ENCODE measurements around the gene MOB3A. TPM values are rescaled to one million over a fixed set of nuclear protein-coding genes. Genes with fewer than 3 reads are reported as not detected.
A peak's percentile ranks its signal among the peaks of the same experiment; 100 is the strongest.
"Not testable (repeated sequence)": the region's sequence is repeated elsewhere in the genome, so short reads cannot be mapped to it uniquely, and the experiment has no call there.

The MOB3A gene
- total and polyA plus RNA-seq, 2 of the 13 experiments (the other 11 are each of a cell fraction or from before 2014, with no cell fraction given) = 3.5 to 17.8 TPM

- TF ChIP-seq, protein P1, sequence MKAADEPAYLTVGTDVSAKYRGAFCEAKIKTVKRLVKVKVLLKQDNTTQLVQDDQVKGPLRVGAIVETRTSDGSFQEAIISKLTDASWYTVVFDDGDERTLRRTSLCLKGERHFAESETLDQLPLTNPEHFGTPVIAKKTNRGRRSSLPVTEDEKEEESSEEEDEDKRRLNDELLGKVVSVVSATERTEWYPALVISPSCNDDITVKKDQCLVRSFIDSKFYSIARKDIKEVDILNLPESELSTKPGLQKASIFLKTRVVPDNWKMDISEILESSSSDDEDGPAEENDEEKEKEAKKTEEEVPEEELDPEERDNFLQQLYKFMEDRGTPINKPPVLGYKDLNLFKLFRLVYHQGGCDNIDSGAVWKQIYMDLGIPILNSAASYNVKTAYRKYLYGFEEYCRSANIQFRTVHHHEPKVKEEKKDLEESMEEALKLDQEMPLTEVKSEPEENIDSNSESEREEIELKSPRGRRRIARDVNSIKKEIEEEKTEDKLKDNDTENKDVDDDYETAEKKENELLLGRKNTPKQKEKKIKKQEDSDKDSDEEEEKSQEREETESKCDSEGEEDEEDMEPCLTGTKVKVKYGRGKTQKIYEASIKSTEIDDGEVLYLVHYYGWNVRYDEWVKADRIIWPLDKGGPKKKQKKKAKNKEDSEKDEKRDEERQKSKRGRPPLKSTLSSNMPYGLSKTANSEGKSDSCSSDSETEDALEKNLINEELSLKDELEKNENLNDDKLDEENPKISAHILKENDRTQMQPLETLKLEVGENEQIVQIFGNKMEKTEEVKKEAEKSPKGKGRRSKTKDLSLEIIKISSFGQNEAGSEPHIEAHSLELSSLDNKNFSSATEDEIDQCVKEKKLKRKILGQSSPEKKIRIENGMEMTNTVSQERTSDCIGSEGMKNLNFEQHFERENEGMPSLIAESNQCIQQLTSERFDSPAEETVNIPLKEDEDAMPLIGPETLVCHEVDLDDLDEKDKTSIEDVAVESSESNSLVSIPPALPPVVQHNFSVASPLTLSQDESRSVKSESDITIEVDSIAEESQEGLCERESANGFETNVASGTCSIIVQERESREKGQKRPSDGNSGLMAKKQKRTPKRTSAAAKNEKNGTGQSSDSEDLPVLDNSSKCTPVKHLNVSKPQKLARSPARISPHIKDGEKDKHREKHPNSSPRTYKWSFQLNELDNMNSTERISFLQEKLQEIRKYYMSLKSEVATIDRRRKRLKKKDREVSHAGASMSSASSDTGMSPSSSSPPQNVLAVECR (CRISPR knock-in tag; IDR thresholded peaks at IDR 0.05; ENCODE audit: borderline replicate concordance) = peak; percentile 56; the same call in 1 of the 2 replicates
- 0 out of 2 replicates have a peak, but pooled peaks have one; percentile 76 for TF ChIP-seq PRDM10 (CRISPR knock-in tag; IDR thresholded peaks at IDR 0.05; ENCODE audit: low read depth)
- not testable (repeated sequence) for TF ChIP-seq SP1 (IDR thresholded peaks at IDR 0.05)
- peak; percentile 67; the same call in 1 of the 2 replicates for TF ChIP-seq SP1 (CRISPR knock-in tag; IDR thresholded peaks at IDR 0.05)
- peak; percentile 72 for TF ChIP-seq MYC (CRISPR knock-in tag; IDR thresholded peaks at IDR 0.05; ENCODE audit: borderline replicate concordance)
- peak; percentile 80; the same call in 1 of the 2 replicates for TF ChIP-seq BRD4 (CRISPR knock-in tag; IDR thresholded peaks at IDR 0.05)
- TF ChIP-seq NCOR1 (IDR thresholded peaks at IDR 0.05; ENCODE audit: borderline replicate concordance, low read length) = peak; percentile 77; the same call in 1 of the 2 replicates
- peak; percentile 63; the same call in 1 of the 2 replicates for TF ChIP-seq ZNF263 (CRISPR knock-in tag; IDR thresholded peaks at IDR 0.05)
- TF ChIP-seq ZNF816 (CRISPR knock-in tag; IDR thresholded peaks at IDR 0.05; ENCODE audit: borderline replicate concordance) = peak; percentile 85; the same call in 1 of the 2 replicates
- 0 out of 2 replicates have a peak, but pooled peaks have one; percentile 37 for TF ChIP-seq ZFP82 (CRISPR knock-in tag; IDR thresholded peaks at IDR 0.05; ENCODE audit: borderline replicate concordance)
- TF ChIP-seq ATF3 (CRISPR knock-in tag; IDR thresholded peaks at IDR 0.05) = peak; percentile 80
- 0 out of 2 replicates have a peak, but pooled peaks have one; percentile 16 for TF ChIP-seq THAP11 (CRISPR knock-in tag; IDR thresholded peaks at IDR 0.05)
- peak; percentile 70; the same call in 1 of the 2 replicates for TF ChIP-seq ZFY (CRISPR knock-in tag; IDR thresholded peaks at IDR 0.05)
- TF ChIP-seq ZNF709 (CRISPR knock-in tag; IDR thresholded peaks at IDR 0.05) = peak; percentile 61; the same call in 1 of the 2 replicates
These were observed 9.2 kb downstream of the MOB3A start (continued) for GRCh38 chr19:2086695-2087620.

Data from HepG2 (cell line).